RWPE1 (cell line): Measurements from ENCODE around the gene RPUSD1.
A peak's percentile ranks its signal among the peaks of the same experiment; 100 is the strongest.
"Not testable (repeated sequence)": the region's sequence is repeated elsewhere in the genome, so short reads cannot be mapped to it uniquely, and the experiment has no call there.

Experiments
- CTCF ChIA-PET: fragments of 350-600 bp; sonication (Branson Sonifier 250); formaldehyde crosslinking; extraction: SDS; loops from one replicate; lab custom pipeline; 2021; lab: Yijun Ruan, JAX
- POLR2A ChIA-PET: fragments of 400-600 bp; formaldehyde crosslinking; extraction: SDS; loops from one replicate; lab custom pipeline; 2020; ENCODE audit warnings: antibody characterized with exemption; ENCODE audit not compliant: low non-redundant PET; lab: Yijun Ruan, JAX
- DNase-seq: peaks from one replicate; pipeline ENCODE4 v3.0.0; 2012; ENCODE audit warnings: low spot score
- H3K27ac ChIP-seq: fragments of 450-650 bp; 2 replicates; pipeline ENCODE4 v1.5.1; 2017
- CTCF ChIP-seq: fragments of 450-650 bp; conservative IDR thresholded peaks from 2 replicates; pipeline ENCODE4 v1.5.1; 2017; ENCODE audit warnings: low read depth, mild to moderate bottlenecking

The RPUSD1 gene

GRCh38 chr16:759110-759910 is 28.9 kb downstream of the RPUSD1 start:
- ChIA-PET CTCF (interaction anchor here (1.3 to 2.4 kb wide), 2 partner anchors 18 to 26 kb away, joined by 4 to 6 read pairs; partner anchors contain the start of gene CIAO3), POLR2A (interaction anchor here (0.6 kb wide), 1 partner anchor 1204 kb away, joined by 3 read pairs; no protein-coding TSS in a partner anchor)
- TF ChIP-seq CTCF = no peak
- DNase-seq = no peak
- H3K27ac ChIP-seq = peak overlapping the region; percentile 68

DNA sequence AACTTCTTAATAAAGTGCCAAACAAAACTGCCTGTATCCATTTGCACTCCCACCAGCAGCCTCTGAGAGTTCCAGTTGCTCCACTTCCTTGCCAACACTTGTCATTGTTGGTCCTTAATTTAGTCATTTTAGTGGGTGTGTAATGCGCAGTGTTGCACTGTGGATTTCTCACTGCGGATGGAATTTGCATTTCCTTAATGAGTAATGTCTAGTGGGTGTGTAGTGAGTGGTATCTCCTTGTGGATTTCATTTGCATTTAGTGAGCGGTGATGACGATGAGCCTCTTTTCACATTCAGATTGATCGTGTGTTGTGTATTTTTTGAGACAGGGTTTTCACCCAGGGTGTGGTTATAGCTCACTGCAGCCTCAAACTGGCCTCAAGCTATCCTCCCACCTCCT is 31.8 kb downstream of the RPUSD1 start:
- H3K27ac ChIP-seq = no peak overlapping the region
- CTCF ChIA-PET = no interaction called here
- POLR2A ChIA-PET = no interaction called here
- TF ChIP-seq CTCF = no peak
- no peak for DNase-seq

DNA sequence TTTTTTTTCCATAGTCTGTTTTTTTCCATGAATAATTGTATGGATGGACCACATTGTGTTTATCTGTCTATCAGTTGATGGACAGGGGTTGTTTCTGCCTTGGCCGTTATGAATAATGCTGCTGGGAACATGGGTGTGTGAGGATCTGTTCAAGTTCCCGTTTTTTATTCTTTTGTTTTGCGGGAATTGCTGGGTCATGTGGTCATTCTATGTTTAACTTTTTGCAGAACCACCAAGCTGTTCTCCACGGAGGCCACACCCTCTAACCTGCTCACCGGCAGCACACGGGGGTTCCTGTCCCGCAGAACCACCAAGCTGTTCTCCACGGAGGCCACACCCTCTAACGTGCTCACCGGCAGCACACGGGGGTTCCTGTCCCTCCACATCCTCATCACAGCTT is 33.5 kb downstream of the RPUSD1 start:
- ChIA-PET CTCF (interaction anchor here (0.6 to 1.0 kb wide), 2 partner anchors 30 to 48 kb away, joined by 3 read pairs; no protein-coding TSS in a partner anchor), POLR2A (interaction anchor here (0.6 kb wide), 1 partner anchor 26 kb away, joined by 6 read pairs; no protein-coding TSS in a partner anchor)
- no peak for DNase-seq
- peak overlapping the region; percentile 23; the same call in 1 of the 2 replicates for H3K27ac ChIP-seq
- TF ChIP-seq CTCF = no peak

DNA sequence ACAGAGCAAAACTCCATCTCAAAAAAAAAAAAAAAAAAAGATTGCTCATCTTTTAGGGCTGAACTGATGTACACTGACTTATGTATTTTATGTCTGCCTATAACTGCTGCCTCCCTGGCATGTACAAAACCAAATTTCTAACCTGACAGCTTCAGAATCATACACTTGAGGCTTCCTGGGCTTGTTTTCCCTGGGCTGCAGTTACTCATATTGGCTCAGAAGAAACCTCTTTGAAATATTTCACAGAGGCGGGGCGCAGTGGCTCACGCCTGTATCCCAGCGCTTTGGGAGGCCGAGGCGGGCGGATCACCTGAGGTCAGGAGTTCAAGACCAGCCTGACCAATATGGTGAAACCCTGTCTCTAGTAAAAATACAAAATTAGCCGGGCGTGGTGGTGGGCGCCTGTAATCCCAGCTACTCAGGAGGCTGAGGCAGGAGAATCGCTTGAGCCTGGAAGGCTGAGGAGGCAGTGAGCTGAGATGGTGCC is 34.0 kb downstream of the RPUSD1 start:
- H3K27ac ChIP-seq = peak overlapping the region; percentile 23; the same call in 1 of the 2 replicates
- CTCF ChIA-PET = interaction anchor here (1.0 kb wide), 1 partner anchor 31 kb away, joined by 3 read pairs; no protein-coding TSS in a partner anchor
- DNase-seq = not testable (repeated sequence)
- POLR2A ChIA-PET = interaction anchor here (0.6 kb wide), 1 partner anchor 27 kb away, joined by 6 read pairs; no protein-coding TSS in a partner anchor

- no peak for TF ChIP-seq CTCF
- POLR2A ChIA-PET = interaction anchor here (0.5 kb wide), 1 partner anchor 9 kb away, joined by 6 read pairs; no protein-coding TSS in a partner anchor
- H3K27ac ChIP-seq = no peak overlapping the region
- no peak for DNase-seq
- CTCF ChIA-PET = interaction anchor here (0.7 kb wide), 1 partner anchor 34 kb away, joined by 4 read pairs; no protein-coding TSS in a partner anchor
Observed at GRCh38 chr16:752007-752312, 36.2 kb downstream of the RPUSD1 start.

DNA sequence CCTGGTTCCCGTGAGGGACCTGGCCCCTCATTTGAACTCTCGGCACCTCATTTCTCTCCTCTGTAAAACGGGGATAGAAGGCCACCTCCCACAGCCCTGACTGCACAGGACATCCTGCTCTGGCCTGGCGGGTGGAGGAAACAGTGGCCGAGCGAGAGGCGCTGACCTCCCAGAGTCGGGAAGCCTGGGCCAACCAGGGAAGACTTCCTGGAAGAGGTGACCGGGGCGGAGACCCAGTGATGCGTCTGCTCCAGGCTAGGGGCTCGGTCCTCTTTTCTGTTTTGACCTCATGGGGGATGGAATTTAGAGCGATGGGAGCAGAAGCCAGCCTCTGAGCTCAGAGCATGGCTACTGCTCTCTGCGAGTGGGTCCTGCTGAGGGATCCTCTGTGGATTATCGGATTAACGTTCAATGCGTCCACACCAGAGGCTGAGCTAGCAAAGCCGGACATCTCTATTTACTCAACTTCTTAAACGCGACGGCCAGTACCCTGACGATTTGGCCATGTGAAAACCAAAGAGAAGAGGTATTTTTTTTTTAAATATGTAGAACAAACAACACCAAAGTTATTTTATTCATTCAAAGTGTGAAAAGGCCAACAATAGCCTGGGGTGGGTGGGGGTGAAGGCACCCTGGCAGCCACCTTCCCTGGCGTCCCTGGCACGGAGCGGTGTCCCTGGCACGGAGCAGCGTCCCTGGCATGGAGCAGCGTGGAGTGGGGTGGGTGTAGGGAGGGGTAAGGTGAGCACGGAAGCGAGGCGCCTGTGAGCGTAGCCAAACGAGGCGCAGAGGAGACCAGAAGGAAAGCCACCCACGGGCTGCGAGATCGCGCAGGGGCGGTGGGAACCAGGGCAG is 36.8 kb downstream of the RPUSD1 start:
- DNase-seq = no peak
- no peak for TF ChIP-seq CTCF
- no peak overlapping the region for H3K27ac ChIP-seq
- POLR2A ChIA-PET = interaction anchor here (0.5 kb wide), 1 partner anchor 8 kb away, joined by 6 read pairs; no protein-coding TSS in a partner anchor
- CTCF ChIA-PET = interaction anchor here (0.7 kb wide), 1 partner anchor 35 kb away, joined by 4 read pairs; no protein-coding TSS in a partner anchor
